OCI-LY1 (cell line): Measurements from ENCODE around the gene MCFD2.

ENCODE experiments used
- EZH2 ChIP-seq: fragments of 200-600 bp; sonication (generic), shearing (Covaris generic); IDR thresholded peaks from 2 replicates; pipeline ENCODE4 v1.8.0; 2017; ENCODE audit warnings: borderline replicate concordance, mixed run types, mild to moderate bottlenecking, antibody characterized with exemption, low read length, moderate library complexity, mixed read lengths
- TF ChIP-seq, protein P1 (sequence below): fragments of 200-600 bp; sonication (generic), shearing (Covaris generic); IDR thresholded peaks from 2 replicates; pipeline ENCODE4 v1.5.1; 2017; ENCODE audit warnings: mild to moderate bottlenecking, antibody characterized with exemption, low read length, moderate library complexity, mixed read lengths

DNA sequence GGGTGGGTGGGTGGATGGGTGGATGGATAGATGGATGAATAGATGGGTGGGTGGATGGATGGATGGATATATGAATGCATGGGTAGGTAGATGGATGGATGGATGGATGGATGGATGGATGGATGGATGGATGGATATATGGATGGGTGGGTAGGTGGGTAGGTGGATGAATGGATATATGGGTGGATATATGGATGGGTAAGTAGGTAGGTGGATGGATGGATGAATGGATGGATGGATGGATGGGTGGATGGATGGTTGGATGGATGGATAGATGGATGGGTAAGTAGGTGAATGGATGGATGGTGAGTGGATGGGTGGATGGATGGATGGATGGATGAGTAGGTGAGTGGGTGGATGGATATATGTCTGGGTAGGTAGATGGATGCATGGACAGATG lies 36.1 kb downstream of the MCFD2 start:
- TF ChIP-seq, protein P1, sequence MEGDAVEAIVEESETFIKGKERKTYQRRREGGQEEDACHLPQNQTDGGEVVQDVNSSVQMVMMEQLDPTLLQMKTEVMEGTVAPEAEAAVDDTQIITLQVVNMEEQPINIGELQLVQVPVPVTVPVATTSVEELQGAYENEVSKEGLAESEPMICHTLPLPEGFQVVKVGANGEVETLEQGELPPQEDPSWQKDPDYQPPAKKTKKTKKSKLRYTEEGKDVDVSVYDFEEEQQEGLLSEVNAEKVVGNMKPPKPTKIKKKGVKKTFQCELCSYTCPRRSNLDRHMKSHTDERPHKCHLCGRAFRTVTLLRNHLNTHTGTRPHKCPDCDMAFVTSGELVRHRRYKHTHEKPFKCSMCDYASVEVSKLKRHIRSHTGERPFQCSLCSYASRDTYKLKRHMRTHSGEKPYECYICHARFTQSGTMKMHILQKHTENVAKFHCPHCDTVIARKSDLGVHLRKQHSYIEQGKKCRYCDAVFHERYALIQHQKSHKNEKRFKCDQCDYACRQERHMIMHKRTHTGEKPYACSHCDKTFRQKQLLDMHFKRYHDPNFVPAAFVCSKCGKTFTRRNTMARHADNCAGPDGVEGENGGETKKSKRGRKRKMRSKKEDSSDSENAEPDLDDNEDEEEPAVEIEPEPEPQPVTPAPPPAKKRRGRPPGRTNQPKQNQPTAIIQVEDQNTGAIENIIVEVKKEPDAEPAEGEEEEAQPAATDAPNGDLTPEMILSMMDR = no peak
- TF ChIP-seq EZH2 = no peak
